PC-3 (cell line): ENCODE data around the gene LIN28A.
"Not testable (repeated sequence)": the region's sequence is repeated elsewhere in the genome, so short reads cannot be mapped to it uniquely, and the experiment has no call there.

Source experiments
- EZH2 ChIP-seq: fragments of 300-600 bp; sonication (generic); IDR thresholded peaks from one replicate; pipeline ENCODE4 v1.6.1; 2017; ENCODE audit warnings: antibody characterized with exemption, mild to moderate bottlenecking, low read length; ENCODE audit not compliant: unreplicated experiment
- TF ChIP-seq, protein P1 (sequence below): fragments of 300-600 bp; sonication (generic); conservative IDR thresholded peaks from 2 replicates; pipeline ENCODE4 v1.5.1; 2017; ENCODE audit warnings: antibody characterized with exemption, low read depth, mild to moderate bottlenecking, low read length

DNA sequence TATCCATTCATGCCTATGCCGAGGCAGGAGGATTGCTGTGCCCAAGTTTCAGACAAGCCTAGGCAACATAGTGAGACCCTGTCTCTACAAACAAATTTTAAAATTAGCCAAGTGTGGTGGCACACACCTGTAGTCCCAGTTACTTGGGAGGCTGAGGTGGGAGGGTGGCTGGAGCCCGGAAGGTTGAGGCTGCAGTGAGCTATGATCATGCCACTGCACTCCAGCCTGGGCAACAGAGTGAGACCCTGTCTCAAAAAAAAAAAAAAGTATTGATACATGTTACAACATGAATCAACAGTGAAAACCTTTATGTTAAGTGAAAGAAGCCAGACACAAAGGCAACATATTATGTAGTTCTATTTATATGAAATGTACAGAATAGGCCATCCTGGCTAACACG, 25.6 kb upstream of the LIN28A start:
- TF ChIP-seq, protein P1, sequence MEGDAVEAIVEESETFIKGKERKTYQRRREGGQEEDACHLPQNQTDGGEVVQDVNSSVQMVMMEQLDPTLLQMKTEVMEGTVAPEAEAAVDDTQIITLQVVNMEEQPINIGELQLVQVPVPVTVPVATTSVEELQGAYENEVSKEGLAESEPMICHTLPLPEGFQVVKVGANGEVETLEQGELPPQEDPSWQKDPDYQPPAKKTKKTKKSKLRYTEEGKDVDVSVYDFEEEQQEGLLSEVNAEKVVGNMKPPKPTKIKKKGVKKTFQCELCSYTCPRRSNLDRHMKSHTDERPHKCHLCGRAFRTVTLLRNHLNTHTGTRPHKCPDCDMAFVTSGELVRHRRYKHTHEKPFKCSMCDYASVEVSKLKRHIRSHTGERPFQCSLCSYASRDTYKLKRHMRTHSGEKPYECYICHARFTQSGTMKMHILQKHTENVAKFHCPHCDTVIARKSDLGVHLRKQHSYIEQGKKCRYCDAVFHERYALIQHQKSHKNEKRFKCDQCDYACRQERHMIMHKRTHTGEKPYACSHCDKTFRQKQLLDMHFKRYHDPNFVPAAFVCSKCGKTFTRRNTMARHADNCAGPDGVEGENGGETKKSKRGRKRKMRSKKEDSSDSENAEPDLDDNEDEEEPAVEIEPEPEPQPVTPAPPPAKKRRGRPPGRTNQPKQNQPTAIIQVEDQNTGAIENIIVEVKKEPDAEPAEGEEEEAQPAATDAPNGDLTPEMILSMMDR, result not testable (repeated sequence)
- not testable (repeated sequence) for TF ChIP-seq EZH2
